ENCODE data around the gene SLC44A4.
"Not testable (repeated sequence)": the region's sequence is repeated elsewhere in the genome, so short reads cannot be mapped to it uniquely, and the experiment has no call there.

The SLC44A4 gene

DNA sequence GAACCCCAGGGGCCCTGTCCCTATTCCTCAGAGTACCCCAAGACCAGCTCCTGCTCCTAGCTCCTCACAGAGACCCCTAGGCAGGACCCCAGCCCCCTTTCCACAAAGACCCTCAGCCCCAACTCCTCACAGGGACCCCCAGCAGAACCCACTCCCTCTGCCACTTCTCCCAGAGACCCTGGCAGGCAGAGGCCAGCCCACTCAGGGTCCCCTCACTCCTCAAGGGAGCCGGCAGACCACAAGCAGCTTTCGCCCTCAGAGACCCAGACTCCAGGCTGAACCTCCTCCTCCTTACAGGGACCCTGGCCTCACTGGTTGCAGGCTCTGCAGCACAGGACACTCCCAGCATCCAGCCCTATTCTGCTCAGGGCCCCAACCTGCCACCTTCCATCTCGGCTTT lies 575 bp downstream of the SLC44A4 start:
- FAIRE-seq, result no peak

DNA sequence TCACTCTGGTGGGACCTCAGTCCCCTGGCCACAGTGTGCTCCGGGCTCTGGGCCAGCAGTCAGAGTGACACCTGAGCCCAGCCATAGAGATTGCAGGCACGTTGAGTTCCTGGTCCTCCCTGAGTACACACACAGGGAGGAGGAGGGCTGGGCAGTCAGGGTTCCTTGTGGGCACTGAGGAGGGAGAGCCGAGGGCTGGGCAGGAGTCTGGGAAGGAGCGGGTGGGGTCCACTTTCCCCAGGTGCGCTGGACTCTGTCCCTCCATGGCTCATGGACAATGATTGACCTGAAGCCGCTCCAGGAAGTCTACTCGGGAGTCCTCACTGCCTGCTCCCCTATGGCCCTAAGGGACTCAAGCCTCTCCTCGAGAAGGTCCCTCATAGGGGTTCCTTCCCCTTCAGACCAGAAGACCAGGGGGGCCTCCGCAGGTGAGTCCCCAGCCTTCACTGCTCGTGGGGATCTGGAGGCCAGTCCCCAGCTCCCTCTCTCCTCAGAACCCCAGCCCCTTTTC lies 1.1 kb downstream of the SLC44A4 start:
- FAIRE-seq, result no peak

DNA sequence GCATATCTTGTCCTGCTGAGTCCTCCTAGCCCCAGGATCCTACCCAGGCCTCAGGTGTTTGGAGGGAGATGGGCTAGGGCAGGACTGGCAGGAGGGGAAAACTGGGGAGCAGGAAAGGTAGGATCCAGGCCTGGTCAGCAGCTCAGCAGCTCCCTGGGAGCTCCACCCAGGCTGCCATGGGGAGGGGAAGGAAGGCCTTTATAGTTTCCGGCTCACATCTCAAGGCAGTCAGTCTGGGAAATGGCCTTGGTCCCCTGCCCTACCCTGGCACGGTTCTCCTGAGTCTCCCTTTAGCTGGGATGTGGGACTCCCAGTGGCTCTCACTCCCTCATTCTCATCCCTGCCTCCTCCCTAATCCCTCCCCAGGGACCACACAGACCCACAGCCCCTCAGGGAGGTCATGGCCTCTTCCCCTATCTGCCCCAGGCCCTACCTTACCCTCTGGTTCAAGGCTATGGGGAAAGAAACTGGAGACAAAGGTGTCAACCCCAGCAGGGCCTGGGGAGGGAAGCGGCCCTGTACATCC lies 1.6 kb downstream of the SLC44A4 start:
- FAIRE-seq, result no peak

DNA sequence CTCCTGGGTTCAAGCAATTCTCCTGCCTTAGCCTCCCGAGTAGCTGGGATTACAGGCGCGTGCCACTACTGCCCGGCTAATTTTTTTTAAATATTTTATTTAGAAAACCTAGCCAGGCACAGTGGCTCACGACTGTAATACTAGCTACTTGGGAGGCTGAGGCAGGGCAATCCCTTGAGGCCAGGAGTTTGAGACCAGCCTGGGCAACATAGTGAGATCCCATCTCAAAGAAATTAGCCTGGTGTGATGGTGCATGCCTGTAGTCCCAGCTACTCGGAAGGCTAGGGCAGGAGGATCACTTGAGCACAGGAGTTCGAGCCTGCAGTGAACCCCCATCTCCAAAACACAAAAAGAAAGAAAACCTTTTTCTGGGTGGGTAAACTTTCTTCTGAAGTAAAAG lies 2.4 kb downstream of the SLC44A4 start:
- no peak for FAIRE-seq

DNA sequence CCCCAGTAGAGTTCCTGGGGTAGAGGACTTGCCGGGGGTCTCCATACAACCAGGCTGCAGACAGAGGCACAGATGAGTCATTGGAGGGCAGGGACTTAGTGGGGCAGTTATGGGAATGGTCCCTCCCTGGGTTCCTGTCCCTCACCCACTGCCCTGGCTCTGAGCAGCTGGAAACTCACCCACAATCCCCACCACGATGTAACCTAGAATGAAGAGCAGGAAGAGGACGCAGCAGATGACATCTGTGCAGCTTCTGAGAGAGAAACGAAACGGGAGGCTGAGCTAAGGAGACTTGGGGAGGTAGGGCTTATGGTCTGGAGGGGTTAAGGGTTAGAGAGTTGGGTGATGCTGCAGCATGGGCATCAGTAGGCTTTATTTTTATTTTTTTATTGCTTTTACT lies 2.9 kb downstream of the SLC44A4 start:
- FAIRE-seq, result no peak

DNA sequence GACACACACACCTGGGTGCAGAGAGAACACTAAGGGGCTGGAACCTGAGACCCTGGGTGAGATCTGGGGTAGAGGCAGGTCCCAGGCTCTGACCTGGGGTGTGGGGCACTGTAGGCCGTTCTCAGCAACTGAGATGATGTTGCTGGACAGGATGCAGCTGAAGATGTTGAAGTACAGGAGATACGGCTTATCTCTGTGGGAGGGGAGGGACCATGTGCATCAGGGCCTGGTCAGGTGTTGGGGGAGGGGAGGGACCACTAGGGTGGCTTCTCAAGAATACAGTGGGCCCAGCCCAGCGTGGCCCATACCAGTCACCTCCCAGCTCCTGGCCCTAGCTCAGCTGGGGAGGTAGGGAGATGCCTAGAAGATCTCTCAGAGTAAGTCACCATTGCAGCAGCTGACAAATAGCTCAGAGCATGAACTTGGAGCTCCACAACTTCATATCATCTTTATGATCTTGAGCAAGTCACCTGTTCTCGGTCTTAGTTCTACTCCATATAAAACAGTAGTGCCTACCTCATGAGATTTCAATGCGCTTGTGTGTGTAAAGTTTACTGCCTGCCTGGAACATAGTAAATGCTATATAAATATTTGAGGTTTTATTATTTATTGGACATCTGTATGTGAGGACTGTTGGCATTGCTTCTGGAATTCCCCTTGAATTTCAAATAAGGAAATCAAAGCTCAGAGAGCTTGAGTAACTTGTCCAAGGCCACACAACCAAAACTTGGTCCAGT lies 3.8 kb downstream of the SLC44A4 start:
- FAIRE-seq, result no peak

DNA sequence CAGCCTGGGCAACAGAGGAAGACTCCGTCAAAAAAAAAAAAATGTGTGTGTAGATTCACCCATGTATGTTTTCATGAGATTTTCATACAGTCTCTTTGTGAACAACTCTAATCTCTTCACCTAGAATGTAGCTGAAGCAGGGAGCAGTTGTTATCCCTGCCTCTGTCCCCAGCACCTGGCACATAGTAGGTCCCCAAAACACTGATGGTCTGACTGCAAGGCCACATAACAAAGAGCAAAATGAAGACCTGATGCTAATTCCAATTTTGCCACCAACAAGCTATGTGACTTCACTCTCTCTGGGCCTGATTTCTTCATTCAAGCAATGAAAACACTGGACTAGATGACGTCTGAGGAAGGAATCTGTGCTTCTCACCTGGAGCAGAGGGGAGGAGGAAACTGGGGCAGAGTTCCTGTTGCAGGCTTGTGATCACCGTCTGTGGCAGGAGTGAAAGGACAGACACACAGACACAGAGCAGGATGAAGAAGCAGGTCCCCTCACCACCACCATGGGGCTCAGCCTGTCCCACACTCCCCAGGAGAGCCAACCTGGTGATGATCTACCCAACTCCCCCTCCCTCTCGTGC lies 4.6 kb downstream of the SLC44A4 start:
- no peak for FAIRE-seq

DNA sequence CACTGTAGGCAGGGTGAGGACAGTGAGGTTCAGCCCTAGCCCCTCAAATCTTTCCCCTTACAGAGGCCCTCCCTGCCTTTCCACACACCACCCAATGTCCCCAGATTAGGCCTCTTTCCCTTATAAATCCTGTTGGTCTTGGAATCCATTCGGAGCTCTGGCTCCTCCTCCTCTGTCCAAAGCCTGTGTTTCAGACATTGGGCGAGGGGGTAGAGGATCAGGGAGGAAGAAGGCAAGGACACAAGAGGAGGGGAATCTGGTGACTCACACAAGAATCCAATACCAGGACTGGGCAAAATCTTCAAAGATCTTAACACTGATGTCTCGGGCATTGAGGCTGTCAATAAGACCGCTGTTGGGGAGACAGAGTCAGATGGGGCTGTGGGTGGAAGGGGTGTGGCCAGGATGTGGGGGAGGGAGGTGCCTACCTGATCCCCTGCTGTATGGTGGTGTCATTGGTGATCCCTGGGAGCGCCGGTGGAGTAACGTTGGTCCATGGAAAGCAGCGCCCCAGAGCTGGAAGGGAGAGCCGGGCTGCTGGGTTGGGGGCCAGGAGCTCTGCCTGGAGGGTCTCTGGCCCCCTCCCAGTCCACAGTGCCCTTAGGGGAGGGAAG lies 7.6 kb downstream of the SLC44A4 start:
- no peak for FAIRE-seq

DNA sequence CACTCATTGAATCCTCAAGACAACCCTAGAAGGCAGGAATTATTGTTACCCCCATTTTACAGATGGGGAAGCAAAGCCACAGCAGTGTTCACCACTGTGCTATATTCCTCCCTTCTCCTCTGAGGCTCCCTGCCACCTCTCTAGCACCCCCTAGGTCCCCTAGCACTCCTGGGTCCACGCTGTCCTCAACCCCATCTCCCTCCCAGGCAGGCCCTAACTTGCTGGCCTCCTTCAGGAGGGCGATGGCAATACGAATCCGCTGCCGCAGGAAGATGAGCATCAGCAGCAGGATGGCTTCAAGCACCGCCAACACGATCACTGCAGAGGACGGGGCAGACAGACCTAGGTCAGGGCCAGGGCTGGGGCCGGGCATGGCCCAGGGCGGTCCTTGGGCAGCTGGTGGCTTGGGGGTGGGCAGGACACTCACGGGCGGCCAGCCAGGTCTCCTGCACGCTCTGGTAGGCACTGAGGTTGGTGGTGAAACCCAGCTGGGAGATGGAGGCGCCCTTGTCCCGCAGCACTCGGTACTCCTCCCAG lies 8.3 kb downstream of the SLC44A4 start:
- no peak for FAIRE-seq

DNA sequence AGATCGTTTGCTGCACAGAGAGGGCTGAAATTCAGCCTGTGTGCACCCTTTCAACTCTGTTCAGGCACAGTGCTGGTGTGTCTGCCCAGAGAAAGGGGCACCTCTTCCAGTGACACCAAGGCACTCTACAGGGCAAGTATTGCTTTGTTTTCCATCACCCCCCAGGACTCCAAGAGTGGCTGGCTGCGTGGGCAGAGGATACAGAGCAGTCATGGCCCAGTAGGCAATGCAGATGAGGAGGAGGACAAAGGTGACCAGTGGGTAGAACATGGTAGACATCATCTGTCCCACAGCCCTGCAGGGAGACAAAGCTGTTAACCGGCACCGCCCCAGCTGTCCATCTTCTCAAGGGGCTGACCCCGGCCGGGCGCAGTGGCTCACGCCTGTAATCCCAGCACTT lies 9.5 kb downstream of the SLC44A4 start:
- no peak for FAIRE-seq

DNA sequence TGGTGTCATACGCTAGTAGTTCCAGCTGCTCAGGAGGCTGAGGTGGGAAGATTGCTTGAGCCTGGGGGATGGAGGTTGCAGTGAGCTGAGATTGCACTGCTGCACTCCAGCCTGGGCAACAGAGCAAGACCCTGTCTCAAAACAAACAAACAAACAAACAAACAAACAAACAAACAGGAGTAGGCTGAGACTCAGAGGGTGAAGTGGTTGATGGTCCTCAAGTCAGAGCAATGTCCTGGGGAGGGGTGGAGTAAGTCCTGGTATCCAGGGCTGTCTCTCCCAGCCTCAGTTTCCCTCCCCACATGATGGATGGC lies 10.2 kb downstream of the SLC44A4 start:
- not testable (repeated sequence) for FAIRE-seq

DNA sequence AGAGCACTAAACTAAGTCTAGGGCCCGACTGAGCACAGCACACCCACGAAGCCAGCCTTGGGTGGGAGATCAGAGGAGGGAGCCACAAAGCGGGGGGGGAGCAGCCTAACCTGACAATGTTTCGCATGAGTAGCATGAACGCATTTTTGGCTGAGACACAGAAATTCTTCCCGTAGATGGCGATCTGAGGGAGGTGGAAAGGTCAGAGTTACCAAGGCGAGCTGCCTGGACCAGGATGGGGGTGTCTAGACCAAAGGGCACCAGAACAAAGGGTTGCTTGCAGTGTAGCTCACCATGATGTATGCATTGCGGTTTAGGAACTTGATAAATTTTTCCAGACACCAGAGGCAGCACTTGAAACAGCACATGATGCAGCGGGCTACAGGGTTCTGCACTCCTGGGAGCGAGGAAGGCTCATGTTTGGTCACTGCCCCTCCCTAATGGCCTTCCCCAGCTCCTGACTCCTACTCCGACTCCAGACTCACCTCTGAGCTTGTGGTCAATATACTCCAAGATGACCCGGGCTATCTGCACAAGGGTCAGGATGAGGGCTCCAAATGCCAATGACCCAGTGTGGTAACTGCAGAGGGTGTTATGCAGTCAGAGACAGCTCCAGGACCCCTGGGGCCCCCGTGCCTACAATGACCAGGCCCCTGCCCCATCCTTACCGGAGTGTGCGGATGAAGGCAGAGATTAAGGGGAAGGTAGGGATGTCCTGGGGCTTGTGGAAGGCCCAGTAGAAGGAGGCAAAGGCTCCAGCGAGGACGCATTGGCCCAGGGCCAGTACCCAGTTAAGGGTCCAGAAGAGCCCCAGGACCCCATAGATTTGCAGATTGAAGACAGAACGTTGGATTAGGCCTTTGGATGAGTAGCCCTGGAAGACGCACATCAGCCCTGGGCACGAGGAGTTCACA lies 13.3 kb downstream of the SLC44A4 start:
- no peak for FAIRE-seq

DNA sequence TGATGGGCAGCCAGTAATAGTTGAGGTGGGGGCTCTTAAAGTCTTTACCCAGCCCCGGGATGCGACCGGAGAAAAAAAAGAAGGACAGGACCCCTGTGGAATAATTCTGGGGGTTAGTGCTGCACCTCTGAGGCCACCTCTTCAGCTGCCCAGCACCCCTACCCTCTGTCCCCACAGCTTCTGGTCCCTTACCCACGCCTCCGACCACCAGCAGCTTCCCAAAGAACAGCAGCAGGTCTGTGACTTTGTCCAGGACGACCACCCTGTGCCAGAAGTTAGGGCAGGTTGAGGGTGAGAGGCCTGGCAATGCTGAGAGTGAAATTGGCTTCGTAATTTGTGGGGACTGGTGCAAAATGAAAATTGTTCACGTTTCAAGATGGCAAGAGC lies 14.0 kb downstream of the SLC44A4 start:
- FAIRE-seq, result no peak

DNA sequence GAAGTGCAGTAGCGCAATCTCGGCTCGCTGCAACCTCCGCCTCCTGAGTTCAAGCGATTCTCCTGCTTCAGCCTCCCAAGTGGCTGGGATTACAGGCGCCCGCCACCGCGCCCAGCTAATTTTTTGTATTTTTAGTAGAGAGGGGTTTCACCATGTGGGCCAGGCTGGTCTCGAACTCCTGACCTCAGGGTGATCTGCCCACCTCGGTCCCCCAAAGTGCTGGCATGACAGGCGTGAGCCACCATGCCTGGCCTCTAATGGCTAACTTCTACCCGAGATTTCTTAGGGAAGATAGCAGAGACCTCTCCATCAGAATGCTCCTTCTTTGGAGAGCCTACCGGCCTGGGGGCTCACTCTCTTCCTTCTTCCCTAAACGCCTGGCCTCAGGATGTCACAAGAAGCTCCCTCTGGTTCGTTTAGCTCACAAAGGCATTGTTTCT lies 14.7 kb downstream of the SLC44A4 start:
- not testable (repeated sequence) for FAIRE-seq

DNA sequence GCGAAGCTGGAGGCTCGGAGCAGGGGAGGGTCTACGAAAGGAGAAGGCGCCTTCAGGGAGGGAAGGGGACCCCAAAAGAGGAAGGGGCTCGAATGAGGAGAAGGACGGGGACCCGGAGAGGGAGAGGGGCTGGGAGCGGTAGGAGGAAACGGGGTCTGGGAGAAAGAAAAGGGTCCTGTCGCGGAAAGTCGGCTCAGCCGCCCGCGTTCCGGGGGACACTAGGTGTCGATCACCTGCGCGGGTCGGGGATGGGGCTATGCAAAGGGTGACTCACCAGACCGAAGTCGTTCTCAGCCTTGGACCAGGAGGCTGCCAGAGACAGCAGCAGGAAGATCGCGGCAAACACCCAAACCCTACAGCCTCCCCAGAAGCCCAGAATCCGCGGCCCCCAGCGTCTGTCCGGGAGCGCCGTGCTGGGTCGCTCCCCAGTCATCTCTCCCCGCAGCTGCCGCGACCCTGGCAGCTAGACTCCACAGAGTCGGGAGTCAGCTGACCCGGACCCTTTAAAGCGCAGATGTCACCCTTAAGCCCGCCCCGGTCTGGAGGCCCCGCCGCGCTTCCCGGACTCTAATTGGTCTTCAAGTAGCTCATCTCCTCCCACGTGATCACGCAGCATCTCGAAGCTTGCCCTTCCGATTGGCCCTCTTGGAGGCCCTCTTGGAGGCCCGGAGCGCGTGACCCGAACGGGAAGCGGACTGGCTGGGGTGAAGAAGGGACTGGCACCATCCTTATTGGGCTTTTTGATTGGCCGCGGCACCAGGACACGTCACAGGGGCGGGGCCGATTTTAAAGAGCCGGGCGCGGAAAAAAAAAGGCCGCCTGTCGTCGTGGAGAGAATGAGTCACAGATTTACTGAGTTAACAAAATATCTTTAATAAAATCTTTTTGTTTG lies 16.2 kb downstream of the SLC44A4 start, which contains the start of gene NEU1:
TSS of gene NEU1 (minus strand) at position 478 of the 892 bp plus-strand sequence. CDS start at position 433, 45 bp downstream.
- peak; percentile 93 for FAIRE-seq

DNA sequence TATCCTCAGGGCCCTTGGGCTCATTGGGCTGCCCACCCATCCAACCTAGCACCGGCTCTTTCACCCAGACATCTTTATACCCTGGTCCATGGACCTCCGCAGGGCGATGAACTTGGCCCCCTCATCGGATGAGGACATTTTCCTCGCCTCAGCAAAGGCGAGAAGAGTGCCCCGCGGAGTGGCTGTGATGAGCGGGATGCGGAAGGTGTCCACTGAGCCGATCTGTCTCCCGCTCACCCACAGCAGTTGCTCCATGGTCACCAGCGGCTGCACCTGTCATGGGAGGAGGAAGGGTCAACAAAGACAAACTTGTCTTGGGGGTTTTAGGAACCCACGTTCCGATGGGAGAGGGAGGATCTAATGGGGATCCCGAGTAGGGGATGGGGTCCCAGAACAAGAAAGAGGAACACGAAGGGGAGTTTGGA lies 16.9 kb downstream of the SLC44A4 start:
- no peak for FAIRE-seq

DNA sequence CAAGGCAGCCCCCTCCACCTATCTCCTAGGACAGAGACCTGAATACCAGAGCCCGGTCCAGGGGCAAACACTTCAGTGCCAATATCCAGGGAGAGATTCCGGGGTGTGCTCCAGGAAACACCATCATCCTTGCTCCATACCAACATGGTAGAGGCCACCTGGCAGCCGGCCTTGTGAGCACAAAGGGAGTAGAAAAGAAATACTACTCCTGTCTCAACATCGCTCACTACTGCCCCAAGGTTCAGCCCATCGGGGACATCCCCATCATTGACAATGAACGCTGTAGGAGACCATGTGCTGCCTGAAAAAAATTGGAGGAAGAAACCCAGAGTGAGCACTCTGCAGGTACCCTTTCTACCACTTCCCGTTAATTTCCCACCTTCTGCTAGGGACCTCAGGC lies 17.6 kb downstream of the SLC44A4 start:
- no peak for FAIRE-seq

DNA sequence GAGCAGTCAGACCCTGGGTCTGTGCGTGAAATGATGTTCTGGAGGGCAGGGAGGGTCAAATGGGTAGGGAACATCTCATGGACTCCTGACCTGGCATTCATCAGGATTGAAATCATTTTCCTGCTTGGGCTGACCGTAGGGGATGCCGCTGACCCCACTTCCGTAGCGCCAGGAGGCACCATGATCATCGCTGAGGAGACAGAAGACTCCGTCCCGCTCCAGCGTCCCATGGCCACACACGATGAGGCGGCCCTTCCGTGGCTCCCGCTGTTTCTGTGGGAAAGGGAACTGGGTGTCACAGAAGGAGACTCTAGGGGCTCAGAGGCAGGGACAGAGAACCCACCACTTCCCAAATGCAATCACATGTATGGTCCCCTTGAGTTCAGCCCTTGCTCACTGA lies 18.4 kb downstream of the SLC44A4 start:
- FAIRE-seq, result no peak

DNA sequence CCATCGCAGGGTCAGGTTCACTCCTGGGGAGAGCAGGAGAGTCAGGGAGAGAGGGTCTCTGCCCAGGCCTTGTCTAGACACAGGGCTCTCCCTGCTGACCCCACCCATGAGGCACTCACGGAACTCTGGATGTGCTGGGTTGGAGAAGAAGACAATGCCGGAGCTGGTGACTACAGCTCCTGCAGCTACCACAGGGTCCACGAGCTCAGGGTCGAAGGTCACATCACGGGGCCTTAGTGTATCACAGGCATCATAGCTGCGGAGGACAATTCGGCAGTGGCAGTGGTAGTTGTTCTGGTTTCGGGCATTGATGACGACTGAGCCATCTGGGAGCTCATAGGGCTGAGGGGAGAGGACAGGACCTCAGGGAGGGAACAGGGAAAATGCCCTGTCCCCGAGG lies 18.9 kb downstream of the SLC44A4 start:
- FAIRE-seq, result no peak

DNA sequence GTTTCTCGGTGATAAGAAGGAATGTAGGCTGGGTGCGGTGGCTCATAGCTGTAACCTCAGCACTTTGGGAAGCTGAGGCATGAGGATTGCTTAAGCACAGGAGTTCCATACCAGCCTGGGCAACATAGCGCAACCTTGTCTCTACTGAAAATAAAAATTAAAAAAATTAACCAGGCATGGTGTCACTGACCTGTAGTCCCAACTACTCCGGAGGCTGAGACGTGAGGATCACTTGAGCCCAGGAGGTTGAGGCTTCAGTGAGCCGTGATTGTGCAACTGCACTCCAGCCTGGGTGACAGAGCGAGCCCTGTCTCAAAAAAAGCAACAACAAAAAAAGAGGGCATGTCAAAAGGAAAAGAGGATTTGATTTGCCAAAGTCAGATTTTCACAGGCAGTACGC lies 20.1 kb downstream of the SLC44A4 start:
- FAIRE-seq, result no peak

DNA sequence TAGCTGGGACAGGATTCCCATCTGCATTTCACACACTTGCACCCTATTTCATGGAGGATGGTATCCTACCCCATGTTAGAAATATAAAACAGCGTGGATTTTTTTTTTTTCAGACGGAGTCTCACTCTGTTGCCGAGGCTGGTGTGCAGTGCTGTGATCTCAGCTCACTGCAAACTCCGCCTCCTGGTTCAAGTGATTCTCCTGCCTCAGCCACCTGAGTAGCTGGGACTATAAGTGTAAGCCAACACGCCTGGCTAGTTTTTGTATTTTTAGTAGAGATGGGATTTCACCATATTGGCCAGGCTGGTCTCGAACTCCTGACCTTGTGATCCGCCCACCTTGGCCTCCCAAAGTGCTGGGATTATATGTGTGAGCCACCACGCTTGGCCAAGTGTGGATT lies 21.0 kb downstream of the SLC44A4 start:
- not testable (repeated sequence) for FAIRE-seq
